SK-N-SH (cell line): ENCODE results near the gene CAP2. TPM values are rescaled to one million over a fixed set of nuclear protein-coding genes. Genes with fewer than 3 reads are reported as not detected.

Experiments used
- CTCF ChIA-PET: fragments of 300-600, 350-600 bp; formaldehyde crosslinking; extraction: SDS; loops from one replicate; lab custom pipeline; 2021; lab: Yijun Ruan, JAX
- POLR2A ChIA-PET: fragments of 350-600 bp; sonication (Branson Sonifier 250); formaldehyde crosslinking; extraction: SDS; loops from one replicate; lab custom pipeline; 2020; ENCODE audit warnings: antibody characterized with exemption, inconsistent platforms; lab: Yijun Ruan, JAX
- DNase-seq: peaks from one replicate; pipeline ENCODE4 v3.0.0; 2012
- H2AFZ ChIP-seq: fragments of 200-600 bp; sonication (generic); 2 replicates; pipeline ENCODE4 v1.8.1; 2016; ENCODE audit warnings: antibody characterized with exemption, mild to moderate bottlenecking, low read depth
- H3F3A ChIP-seq: fragments of 200-600 bp; sonication (generic); replicated peaks from 2 replicates; pipeline ENCODE3; 2016; ENCODE audit warnings: antibody characterized with exemption, mild to moderate bottlenecking; ENCODE audit not compliant: insufficient read depth
- H3K27ac ChIP-seq, 2 experiments: fragments of 200-500 bp in 1 of 2; fragments of 200-600 bp in 1 of 2; sonication (Bioruptor generic) in 1 of 2; sonication (generic), shearing (Covaris generic) in 1 of 2; 2 replicates each; pipeline versions ENCODE4 v1.5.1 to v1.6.1; 2014 to 2016; ENCODE audit warnings: low read depth in 2 of 2, inconsistent platforms in 1 of 2, low read length in 1 of 2, mild to moderate bottlenecking in 1 of 2, mixed read lengths in 1 of 2
- H3K27me3 ChIP-seq: fragments of 200-600 bp; sonication (generic), shearing (Covaris generic); 2 replicates; pipeline ENCODE4 v1.6.1; 2016; ENCODE audit warnings: mixed run types; ENCODE audit not compliant: insufficient read depth
- H3K36me3 ChIP-seq, 2 experiments: fragments of 200-500 bp in 1 of 2; fragments of 200-600 bp in 1 of 2; sonication (Bioruptor generic) in 1 of 2; sonication (generic) in 1 of 2; replicated peaks in 1 of 2; 2 replicates each; pipeline versions ENCODE3 to v1.5.1; 2014 to 2016; ENCODE audit warnings: low read length in 1 of 2, mild to moderate bottlenecking in 1 of 2; ENCODE audit not compliant: insufficient read depth in 2 of 2, control insufficient read depth in 1 of 2
- H3K4me1 ChIP-seq, 2 experiments: fragments of 200-500 bp in 1 of 2; fragments of 200-600 bp in 1 of 2; sonication (Bioruptor generic) in 1 of 2; sonication (generic), shearing (Covaris generic) in 1 of 2; 2 replicates each; pipeline versions ENCODE4 v1.5.1 to v1.6.1; 2014 to 2016; ENCODE audit warnings: low read depth in 1 of 2, low read length in 1 of 2, mixed run types in 1 of 2; ENCODE audit not compliant: insufficient read depth in 2 of 2, control insufficient read depth in 1 of 2
- H3K4me2 ChIP-seq: fragments of 200-600 bp; sonication (generic), shearing (Covaris generic); 2 replicates; pipeline ENCODE4 v1.6.1; 2017; ENCODE audit warnings: mixed run types
- H3K4me3 ChIP-seq, 2 experiments: fragments of 200-500 bp in 1 of 2; fragments of 200-600 bp in 1 of 2; sonication (Bioruptor generic) in 1 of 2; sonication (generic), shearing (Covaris generic) in 1 of 2; 2 replicates each; pipeline versions ENCODE4 v1.5.1 to v1.8.1; 2014 to 2016; ENCODE audit warnings: low read depth in 2 of 2, inconsistent platforms in 1 of 2, low read length in 1 of 2, mild to moderate bottlenecking in 1 of 2, mixed read lengths in 1 of 2, moderate library complexity in 1 of 2
- H3K79me2 ChIP-seq: fragments of 200-600 bp; sonication (generic); 2 replicates; pipeline ENCODE4 v1.8.1; 2017; ENCODE audit warnings: mild to moderate bottlenecking; ENCODE audit not compliant: insufficient read depth
- H3K9ac ChIP-seq: fragments of 200-600 bp; sonication (generic); 2 replicates; pipeline ENCODE4 v1.6.1; 2017; ENCODE audit warnings: mixed run types
- H3K9me2 ChIP-seq: fragments of 200-600 bp; sonication (generic); 2 replicates; pipeline ENCODE4 v1.6.1; 2017; ENCODE audit warnings: mixed run types
- H3K9me3 ChIP-seq: fragments of 200-600 bp; sonication (generic); 2 replicates; pipeline ENCODE4 v1.6.1; 2017; ENCODE audit warnings: mixed run types, mild to moderate bottlenecking, moderate library complexity
- H4K20me1 ChIP-seq: fragments of 200-600 bp; sonication (generic); 2 replicates; pipeline ENCODE4 v1.6.1; 2017; ENCODE audit warnings: mild to moderate bottlenecking, mixed run types; ENCODE audit not compliant: insufficient read depth
- CHD2 ChIP-seq: fragments of 150-350 bp; IDR thresholded peaks from 2 replicates; pipeline ENCODE4 v1.6.1; 2018; ENCODE audit warnings: low read length; ENCODE audit not compliant: partially characterized antibody
- CTCF ChIP-seq: fragments of 200-600 bp; sonication (generic); IDR thresholded peaks from 2 replicates; pipeline ENCODE4 v1.6.1; 2017; ENCODE audit warnings: antibody characterized with exemption, mild to moderate bottlenecking, moderate library complexity
- ELF1 ChIP-seq: IDR thresholded peaks from 2 replicates; pipeline ENCODE4 v1.4.0; 2012
- EP300 ChIP-seq, 2 experiments: IDR thresholded peaks; 2 replicates each; pipeline versions ENCODE4 v1.4.0 to v1.6.1; 2012; ENCODE audit warnings: borderline replicate concordance in 1 of 2, low read depth in 1 of 2, low read length in 1 of 2
- EZH2phosphoT487 ChIP-seq: fragments of 200-600 bp; sonication (generic); IDR thresholded peaks from 2 replicates; pipeline ENCODE4 v1.6.1; 2017; ENCODE audit warnings: low read depth, mixed run types, mild to moderate bottlenecking, antibody characterized with exemption, moderate library complexity, borderline replicate concordance
- FOSL2 ChIP-seq: IDR thresholded peaks from 2 replicates; pipeline ENCODE4 v1.4.0; 2012; ENCODE audit warnings: low read depth, mild to moderate bottlenecking, moderate library complexity, borderline replicate concordance
- FOXJ3 ChIP-seq: sonication (generic); formaldehyde crosslinking; IDR thresholded peaks from 2 replicates; pipeline ENCODE4 v1.5.1; 2020; ENCODE audit warnings: mild to moderate bottlenecking, missing genetic modification reagents
- GATA2 ChIP-seq: sonication (generic); formaldehyde crosslinking; IDR thresholded peaks from 2 replicates; pipeline ENCODE4 v1.5.0; 2020; ENCODE audit warnings: mild to moderate bottlenecking, missing genetic modification reagents
- MEF2A ChIP-seq: IDR thresholded peaks from 2 replicates; pipeline ENCODE4 v1.4.0; 2012; ENCODE audit warnings: low read depth, borderline replicate concordance
- POLR2AphosphoS5 ChIP-seq: IDR thresholded peaks from 2 replicates; pipeline ENCODE4 v1.6.1; 2012; ENCODE audit warnings: low read depth, low read length
- RFX5 ChIP-seq: IDR thresholded peaks from 2 replicates; pipeline ENCODE4 v1.6.1; 2012; ENCODE audit warnings: mild to moderate bottlenecking, improper control_type of control experiment, low read length
- WGBS: methylation state at CpG from one replicate; pipeline ENCODE4 v1.1.6; 2017; ENCODE audit warnings: low lambda C conversion rate; 5-methylcytosine and 5-hydroxymethylcytosine counted together
- polyA plus RNA-seq, 3 experiments: library from polyadenylated mRNA; depleted of rRNA; stranded (reverse); fragments of >200 nt; gene quantifications; 2 replicates each; pipeline ENCODE4 v1.2.3, GENCODE V29; 2012
- TF ChIP-seq, protein P1 (sequence below): fragments of 150-350 bp; IDR thresholded peaks from 2 replicates; pipeline ENCODE4 v1.6.1; 2017; ENCODE audit warnings: antibody characterized with exemption, low read length, low read depth, borderline replicate concordance
- TF ChIP-seq, protein P2 (sequence below): IDR thresholded peaks from 2 replicates; pipeline ENCODE4 v1.4.0; 2012; ENCODE audit warnings: low read depth

CAP2 gene
- polyA plus RNA-seq, 1 of the 3 experiments (the other 2 are of a cell fraction) = 8.5 TPM

GRCh38 chr6:17470202-17470937, 77.0 kb downstream of the CAP2 start:
- H3K4me2 ChIP-seq = no peak overlapping the region
- ChIA-PET POLR2A (no interaction called here), CTCF (no interaction called here)
- TF ChIP-seq CTCF (no peak), ELF1 (no peak), MEF2A (no peak), EZH2phosphoT487 (no peak), FOXJ3 (CRISPR knock-in tag) (no peak), GATA2 (CRISPR knock-in tag) (no peak), FOSL2 (no peak), CHD2 (no peak), POLR2AphosphoS5 (no peak)
- TF ChIP-seq, protein P1, sequence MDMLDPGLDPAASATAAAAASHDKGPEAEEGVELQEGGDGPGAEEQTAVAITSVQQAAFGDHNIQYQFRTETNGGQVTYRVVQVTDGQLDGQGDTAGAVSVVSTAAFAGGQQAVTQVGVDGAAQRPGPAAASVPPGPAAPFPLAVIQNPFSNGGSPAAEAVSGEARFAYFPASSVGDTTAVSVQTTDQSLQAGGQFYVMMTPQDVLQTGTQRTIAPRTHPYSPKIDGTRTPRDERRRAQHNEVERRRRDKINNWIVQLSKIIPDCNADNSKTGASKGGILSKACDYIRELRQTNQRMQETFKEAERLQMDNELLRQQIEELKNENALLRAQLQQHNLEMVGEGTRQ = no peak
- TF ChIP-seq, protein P2, sequence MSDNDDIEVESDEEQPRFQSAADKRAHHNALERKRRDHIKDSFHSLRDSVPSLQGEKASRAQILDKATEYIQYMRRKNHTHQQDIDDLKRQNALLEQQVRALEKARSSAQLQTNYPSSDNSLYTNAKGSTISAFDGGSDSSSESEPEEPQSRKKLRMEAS = no peak
- peak overlapping the region in 1 of 2 experiments; percentile 50; a peak in 1 of 4 replicates for H3K27ac ChIP-seq
- no peak for DNase-seq
- peaks cover 3% of the 10 kb centered on the region for H3F3A ChIP-seq
- no peak overlapping the region for H3K4me3 ChIP-seq
- H3K9ac ChIP-seq = no peak overlapping the region
- H3K9me3 ChIP-seq = no peaks in the 10 kb centered on the region
- H2AFZ ChIP-seq = no peak overlapping the region
- no peaks in the 10 kb centered on the region for H4K20me1 ChIP-seq
- H3K79me2 ChIP-seq = no peaks in the 10 kb centered on the region
- peaks cover 13 to 16% of the 10 kb centered on the region in 2 experiments; a peak in 3 of 4 replicates for H3K4me1 ChIP-seq
- no peaks in the 10 kb centered on the region for H3K27me3 ChIP-seq
- H3K36me3 ChIP-seq = no peaks in the 10 kb centered on the region
- no peaks in the 10 kb centered on the region for H3K9me2 ChIP-seq
- 73% methylated on average over 2 of the region's 2 CpGs for WGBS

DNA sequence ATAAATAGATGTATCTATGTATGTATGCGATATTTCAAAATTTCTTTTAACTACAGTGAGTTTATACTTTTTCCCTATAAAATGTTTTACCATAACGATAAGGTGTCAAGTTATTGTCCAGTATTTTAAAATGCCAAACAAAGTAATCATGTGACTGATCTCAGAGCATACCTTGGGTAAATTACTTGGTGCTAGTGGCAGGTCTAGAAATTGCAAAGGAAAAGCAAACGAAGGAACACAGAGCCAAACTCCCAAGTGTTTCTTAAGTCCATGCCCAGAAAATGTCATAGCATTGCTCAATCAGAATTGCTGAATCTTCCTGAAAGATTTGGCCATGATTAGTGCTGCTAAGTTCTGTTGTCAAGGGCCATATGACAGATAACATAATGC, 77.5 kb downstream of the CAP2 start:
- no peak for DNase-seq
- H3K79me2 ChIP-seq = no peaks in the 10 kb centered on the region
- H3K9me2 ChIP-seq = no peaks in the 10 kb centered on the region
- ChIA-PET CTCF (no interaction called here), POLR2A (no interaction called here)
- no peak overlapping the region for H3K4me3 ChIP-seq
- peaks cover 13 to 21% of the 10 kb centered on the region in 2 experiments; a peak in 3 of 4 replicates for H3K4me1 ChIP-seq
- H4K20me1 ChIP-seq = no peaks in the 10 kb centered on the region
- TF ChIP-seq GATA2 (CRISPR knock-in tag) (peak; percentile 27; the same call in 1 of the 2 replicates), EP300 (IDR thresholded peaks at IDR 0.05; ENCODE audit: borderline replicate concordance in 1 of 2, low read depth in 1 of 2, low read length in 1 of 2) (0 out of 4 replicates have a peak, but pooled peaks of 1 of the 2 experiments have one; percentile 21), RFX5 (no peak), EZH2phosphoT487 (no peak)
- TF ChIP-seq, protein P1 = no peak
- peak overlapping the region in 1 of 2 experiments; percentile 50; a peak in 1 of 4 replicates for H3K27ac ChIP-seq
- H3K9ac ChIP-seq = no peak overlapping the region
- peaks cover 3% of the 10 kb centered on the region for H3F3A ChIP-seq
- H3K9me3 ChIP-seq = no peaks in the 10 kb centered on the region
- H3K27me3 ChIP-seq = no peaks in the 10 kb centered on the region
- no peaks in the 10 kb centered on the region for H3K36me3 ChIP-seq
- no peak overlapping the region for H3K4me2 ChIP-seq
- WGBS = 68% methylated on average over 3 of the region's 3 CpGs
- no peak overlapping the region for H2AFZ ChIP-seq
